ENCODE measurements around the gene BRSK1.

BRSK1 gene

GRCh38 chr19:55315956-55316525 is 32.2 kb downstream of the BRSK1 start:
- TF ChIP-seq ZFX (IDR thresholded peaks at IDR 0.05) (no peak), CTCF (conservative IDR thresholded peaks at IDR 0.05) (no peak)

GRCh38 chr19:55316646-55317045 is 32.8 kb downstream of the BRSK1 start:
- H3K27ac ChIP-seq: no peak overlapping the region
- TF ChIP-seq CTCF (conservative IDR thresholded peaks at IDR 0.05) (no peak), ZFX (IDR thresholded peaks at IDR 0.05) (no peak)

More at GRCh38 chr19:55315956-55316525, 32.2 kb downstream of the BRSK1 start:
- H3K27ac ChIP-seq: no peak overlapping the region

GRCh38 chr19:55319785-55320184 is 36.0 kb downstream of the BRSK1 start:
- TF ChIP-seq CTCF (conservative IDR thresholded peaks at IDR 0.05): no peak
- no peak for TF ChIP-seq ZFX (IDR thresholded peaks at IDR 0.05)
- no peak overlapping the region for H3K27ac ChIP-seq

- TF ChIP-seq CTCF (conservative IDR thresholded peaks at IDR 0.05) (no peak), ZFX (IDR thresholded peaks at IDR 0.05) (no peak)
- no peak overlapping the region for H3K27ac ChIP-seq
Observed at GRCh38 chr19:55320844-55321419, 37.1 kb downstream of the BRSK1 start.

GRCh38 chr19:55321466-55322137 is 37.8 kb downstream of the BRSK1 start:
- H3K27ac ChIP-seq: no peak overlapping the region
- no peak for TF ChIP-seq ZFX (IDR thresholded peaks at IDR 0.05)
- no peak for TF ChIP-seq CTCF (conservative IDR thresholded peaks at IDR 0.05)

GRCh38 chr19:55322204-55322885 is 38.5 kb downstream of the BRSK1 start:
- TF ChIP-seq CTCF (conservative IDR thresholded peaks at IDR 0.05): no peak
- TF ChIP-seq ZFX (IDR thresholded peaks at IDR 0.05): no peak
- H3K27ac ChIP-seq: no peak overlapping the region

GRCh38 chr19:55324662-55325061 is 40.9 kb downstream of the BRSK1 start:
- TF ChIP-seq ZFX (IDR thresholded peaks at IDR 0.05): no peak
- TF ChIP-seq CTCF (conservative IDR thresholded peaks at IDR 0.05): no peak
- H3K27ac ChIP-seq: no peak overlapping the region

All from C4-2B (cell line).